NCI-H2081 (cell line): ENCODE data around the gene PPP1R3E.
"Not testable (repeated sequence)": the region's sequence is repeated elsewhere in the genome, so short reads cannot be mapped to it uniquely, and the experiment has no call there.

ENCODE experiments used
- DNase-seq, 2 experiments: peaks; one replicate each; lab custom pipeline; 2025; lab: John Stamatoyannopoulos, UW

The PPP1R3E gene, protein sequence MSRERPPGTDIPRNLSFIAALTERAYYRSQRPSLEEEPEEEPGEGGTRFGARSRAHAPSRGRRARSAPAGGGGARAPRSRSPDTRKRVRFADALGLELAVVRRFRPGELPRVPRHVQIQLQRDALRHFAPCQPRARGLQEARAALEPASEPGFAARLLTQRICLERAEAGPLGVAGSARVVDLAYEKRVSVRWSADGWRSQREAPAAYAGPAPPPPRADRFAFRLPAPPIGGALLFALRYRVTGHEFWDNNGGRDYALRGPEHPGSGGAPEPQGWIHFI

DNA sequence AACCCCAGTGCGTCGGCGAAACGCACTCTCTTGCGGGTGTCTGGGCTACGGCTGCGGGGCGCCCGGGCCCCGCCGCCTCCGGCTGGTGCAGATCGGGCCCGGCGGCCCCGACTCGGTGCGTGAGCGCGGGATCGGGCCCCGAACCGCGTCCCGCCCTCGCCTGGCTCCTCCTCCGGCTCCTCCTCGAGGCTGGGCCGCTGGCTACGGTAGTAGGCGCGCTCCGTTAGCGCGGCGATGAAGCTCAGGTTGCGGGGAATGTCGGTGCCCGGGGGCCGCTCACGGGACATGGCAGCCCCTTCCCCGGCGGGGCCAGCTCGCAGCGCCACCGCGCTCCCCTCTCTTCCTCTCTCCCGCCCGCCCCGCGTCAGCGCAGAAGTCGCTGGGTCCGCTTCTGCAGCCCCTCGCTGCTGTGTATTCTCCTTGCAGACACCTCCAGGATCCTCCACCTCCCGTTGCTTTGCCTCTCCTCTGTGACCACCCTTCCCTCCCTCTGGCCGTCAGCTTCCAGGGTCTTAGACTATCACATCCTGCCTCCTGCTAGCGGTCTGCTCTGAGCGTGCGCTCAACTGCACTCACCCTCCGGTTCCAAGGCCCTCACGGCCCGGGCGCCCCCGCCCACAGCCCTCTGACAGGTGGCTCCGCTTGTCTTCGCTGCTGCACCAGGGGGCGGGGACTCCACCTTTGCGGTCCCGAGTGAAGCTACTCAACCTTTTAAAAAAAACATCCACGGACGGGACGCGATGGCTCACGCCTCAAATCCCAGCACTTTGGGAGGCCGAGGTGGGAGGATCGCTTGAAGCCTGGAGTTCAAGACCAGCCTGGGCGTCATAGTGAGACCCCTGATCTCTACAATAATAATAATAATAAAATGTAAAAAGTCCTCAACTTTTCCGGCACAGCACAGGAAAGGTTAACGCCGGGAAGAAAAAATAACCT lies at the start of gene PPP1R3E:
Gene PPP1R3E, minus strand, starts transcription at position 570 of the 936 bp plus-strand sequence. Its CDS starts 283 bp downstream, at position 287.
- peak; percentile 59 to 81 for DNase-seq

DNA sequence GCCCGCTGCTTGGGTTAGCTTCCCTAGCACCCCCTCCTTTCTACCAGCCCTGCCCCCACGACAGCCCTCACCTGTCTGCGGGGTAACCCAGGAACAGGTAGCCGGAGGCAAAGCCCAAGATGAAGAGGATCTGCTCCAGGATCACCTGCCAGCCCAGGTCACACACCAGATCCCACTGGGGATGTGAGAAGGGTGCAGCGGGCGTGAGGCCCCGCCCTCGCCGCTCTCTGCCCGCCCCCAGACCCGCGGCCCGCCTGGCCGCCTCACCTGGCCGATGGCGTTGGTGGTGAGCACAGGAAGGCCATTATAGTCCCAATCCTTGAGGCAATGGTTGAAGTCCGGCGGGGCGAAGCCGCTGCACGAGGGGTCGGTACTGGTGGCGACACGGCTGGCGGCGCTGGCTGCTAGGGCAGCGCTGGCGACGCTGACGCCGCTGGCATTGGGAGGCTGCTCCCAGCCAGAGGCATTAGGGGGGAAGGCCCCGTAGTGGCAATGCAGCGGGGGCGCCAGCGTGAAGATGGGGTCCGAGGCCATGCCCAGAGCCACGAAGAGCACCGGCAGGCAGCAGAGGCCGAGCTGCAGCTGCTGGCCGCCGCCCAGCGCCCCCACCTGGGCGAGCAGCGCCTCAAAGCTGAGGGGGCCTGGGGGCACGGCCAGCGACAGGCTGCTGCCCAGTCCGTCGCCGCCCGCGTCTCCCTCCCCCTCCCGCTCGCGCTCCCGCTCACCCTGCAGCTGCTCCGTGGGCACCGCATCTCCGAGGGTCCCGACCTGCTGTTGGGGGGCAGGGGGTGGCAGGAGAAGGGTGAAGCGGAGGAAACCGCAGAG lies 49.2 kb upstream of the PPP1R3E start:
- DNase-seq = no peak

DNA sequence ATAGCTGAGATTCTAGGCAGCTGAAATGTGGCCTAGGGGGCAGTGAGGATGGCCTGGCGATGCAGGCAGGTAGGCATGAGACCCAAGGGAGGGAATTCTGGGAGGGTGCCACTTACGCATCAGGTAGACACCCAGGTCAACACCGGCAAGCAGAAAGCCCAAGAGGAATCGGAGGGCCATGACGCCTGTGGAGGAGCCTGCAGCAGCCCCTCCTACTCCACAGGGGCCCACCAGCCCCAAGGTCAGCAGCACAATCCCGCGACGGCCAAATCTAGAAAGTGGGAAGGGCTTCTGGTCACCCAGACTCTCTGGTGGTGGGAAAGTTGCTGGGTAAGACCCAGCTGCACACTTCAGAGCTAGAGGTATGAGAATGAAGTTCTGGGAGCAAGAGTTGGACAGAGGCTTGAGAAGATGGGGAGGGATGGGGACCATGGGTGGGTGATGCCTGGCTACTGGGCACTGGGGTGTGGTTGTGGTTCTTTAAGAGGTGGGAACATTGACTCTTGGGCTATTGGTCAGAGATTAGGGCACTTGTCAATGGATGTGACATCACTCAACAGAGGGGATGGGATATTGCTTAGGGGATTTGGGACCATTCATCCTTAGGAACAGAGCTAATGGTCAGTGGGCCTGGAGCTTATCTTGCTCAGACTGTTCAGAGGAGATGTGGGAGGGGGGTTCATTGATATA lies 46.6 kb upstream of the PPP1R3E start:
- DNase-seq = no peak

DNA sequence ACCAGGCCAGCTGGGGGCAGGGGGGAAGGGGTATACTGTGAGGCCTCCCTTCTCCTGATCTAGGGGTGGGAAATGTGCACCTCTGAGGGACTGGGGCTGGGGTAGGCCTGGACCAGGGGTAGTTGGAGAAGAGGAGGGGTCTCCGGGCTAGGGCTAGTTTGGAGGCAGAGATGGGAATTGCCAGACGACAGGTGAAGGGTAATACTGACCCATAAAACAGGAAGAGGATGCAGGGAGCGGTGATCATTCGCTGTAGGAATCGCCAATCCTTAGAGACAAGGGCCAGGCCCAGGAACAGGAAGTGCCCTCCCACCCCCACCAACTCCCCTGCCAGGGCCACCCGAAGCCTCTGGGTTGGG lies 45.6 kb upstream of the PPP1R3E start:
- DNase-seq = no peak

DNA sequence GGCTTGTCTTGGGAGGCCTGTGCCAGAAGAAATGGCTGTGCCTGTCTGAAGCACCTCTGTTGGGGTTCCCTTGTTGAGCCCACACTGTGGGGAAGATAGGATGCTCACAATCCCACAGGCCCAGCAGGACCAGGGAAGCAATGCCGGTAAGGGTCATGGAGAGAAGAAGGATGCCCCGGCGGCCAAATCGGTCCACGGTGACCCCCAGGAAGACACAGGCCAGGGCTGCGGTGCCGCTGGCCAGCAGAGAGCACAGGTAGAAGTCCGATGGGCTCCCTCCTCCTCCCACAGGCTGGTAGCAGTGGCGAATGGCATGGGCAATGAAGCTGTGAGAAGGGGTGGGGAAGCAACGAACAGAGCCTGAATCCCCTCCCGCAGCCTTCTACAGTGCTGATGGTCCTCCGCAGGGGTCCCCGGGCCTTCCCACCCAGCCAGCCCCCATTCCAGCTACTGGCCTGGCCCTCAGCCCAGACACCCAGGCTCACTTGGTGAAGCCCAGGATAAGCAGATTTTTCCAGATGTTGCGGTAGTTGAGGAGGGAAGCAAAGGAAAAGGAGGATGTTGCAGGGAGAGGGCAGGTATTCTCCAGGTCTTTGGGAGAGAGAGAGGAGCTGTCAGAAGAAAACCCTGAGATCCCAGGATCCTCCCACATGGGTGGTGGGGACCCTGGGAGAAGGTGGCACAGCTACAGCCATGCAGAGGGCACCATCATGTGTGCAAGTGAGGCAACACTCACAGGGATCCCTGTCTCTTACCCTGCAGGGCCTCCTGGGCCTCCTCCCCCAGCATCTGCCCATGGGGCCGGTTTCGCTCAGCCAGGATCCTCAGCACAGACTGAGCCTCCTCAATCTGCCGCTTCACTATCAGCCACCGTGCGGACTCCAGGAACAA lies 45.0 kb upstream of the PPP1R3E start:
- no peak for DNase-seq

DNA sequence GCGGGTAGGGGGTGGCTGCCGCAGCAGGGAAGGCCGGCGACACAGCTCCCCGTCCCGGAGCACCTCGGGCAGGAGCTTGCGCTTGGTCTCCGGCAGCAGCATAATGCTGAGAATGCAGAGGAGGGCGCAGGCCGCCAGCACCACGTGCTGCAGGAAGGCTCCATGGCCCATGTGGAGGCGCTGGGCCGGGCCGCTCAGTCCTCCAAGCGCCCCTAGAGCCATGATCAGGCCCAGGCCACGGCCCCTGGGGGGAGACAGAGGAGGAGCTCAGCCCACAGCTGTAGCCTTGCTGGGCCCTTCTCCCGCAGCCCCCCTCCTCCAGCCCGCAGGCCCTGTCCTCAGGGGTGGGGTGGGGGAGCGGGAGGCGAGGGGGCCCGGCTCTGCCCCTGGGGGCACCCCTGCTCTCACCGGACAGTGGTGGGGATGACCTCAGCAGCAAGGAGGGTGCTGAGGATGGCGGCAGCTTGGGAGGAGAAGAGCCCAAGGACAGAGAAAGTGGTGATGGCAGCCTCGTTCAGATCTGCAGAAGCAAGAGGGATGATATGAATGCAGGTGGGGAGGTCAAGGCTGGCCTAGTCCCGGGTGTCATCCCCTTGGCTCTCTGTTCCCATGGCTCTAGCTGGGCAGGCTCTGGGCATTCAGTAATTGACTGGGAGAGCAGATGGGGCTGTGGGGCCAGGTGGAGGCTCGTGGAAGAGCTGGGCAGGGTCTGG lies 44.2 kb upstream of the PPP1R3E start:
- DNase-seq = no peak

DNA sequence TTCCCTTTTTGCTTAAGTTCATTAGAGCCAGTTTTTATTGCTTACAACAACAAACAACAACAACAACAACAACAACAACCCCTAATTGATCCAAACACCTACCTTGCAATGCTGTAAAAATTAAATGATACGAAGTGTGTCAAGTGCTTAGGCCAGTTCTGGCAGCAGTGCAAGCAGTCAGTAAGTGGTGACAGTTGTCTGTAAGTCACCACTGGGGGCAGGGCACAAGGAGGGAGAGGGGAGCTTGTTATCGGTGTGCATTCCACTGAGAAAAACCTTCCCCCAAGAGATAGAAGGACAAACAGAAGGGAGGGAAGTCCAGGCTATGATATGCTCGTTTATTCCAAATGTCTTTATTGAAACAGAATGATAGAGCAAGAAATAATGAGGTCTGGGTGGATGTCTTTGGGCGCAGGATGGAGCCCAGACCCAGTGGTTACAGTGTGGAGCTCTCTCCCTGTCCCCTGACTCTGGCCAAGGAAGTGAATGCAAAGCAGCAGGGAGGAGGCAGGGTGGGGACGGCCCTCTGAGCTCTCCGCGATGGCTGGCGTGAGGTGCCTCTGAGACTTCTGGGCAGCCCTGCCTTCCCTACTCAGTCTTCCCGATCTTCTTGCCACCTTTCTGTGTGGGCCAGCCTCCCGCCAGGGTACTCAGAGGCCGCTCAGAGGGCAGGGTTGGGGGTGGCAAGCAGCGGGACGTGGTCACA lies 43.5 kb upstream of the PPP1R3E start:
- no peak for DNase-seq

DNA sequence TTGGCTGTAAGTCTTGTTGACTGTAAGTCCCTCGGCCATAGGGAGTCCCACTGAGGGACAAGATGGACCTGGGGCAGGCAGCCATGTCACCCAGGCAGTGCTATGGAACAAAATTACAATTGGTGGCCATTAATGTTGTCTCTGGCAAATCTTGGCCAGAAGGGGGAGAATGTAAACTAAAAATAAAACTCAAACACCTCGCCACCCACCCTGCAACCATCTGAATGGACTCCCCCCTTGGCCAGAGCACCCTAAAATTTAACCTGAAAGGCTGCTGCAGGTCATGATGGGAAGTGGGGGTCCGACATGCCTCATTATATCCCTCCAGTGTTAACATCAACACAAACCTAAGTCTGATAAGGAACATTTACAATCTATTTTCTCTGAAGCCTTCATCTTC lies 41.8 kb upstream of the PPP1R3E start:
- no peak for DNase-seq

DNA sequence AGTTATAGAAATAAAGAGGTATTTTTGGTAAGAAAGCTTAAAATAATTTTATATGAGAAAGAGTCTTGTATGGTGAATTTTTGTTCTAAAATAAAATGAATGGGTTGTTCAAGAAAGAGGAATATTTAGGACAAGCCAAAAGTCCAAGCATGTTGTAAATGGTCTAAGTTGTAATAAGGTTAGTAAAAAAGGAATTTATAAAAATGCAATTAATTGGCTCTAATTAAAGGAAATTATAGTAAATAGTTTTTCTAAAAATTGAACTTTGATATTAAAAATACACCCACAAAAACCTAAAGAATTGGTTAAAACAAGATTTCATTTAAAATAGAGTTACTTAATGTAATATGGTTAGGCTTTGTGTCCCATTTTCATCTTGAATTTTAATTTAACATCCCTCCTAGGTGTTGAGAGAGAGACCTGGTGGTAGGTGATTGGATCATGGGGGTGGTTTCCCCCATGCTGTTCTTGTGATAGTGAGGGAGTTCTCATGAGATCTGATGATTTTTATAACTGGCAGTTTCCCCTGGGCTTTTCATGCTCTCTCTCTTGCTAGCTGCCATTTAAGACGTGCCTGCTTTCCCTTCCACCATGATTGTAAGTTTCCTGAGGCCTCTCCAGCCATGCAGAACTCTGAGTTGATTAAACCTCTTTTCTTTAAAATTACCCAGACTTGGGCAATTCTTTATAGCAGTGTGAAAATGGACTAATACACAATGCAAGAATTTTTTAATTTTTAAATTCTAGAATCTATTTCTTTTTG lies 37.0 kb upstream of the PPP1R3E start:
- DNase-seq = no peak

DNA sequence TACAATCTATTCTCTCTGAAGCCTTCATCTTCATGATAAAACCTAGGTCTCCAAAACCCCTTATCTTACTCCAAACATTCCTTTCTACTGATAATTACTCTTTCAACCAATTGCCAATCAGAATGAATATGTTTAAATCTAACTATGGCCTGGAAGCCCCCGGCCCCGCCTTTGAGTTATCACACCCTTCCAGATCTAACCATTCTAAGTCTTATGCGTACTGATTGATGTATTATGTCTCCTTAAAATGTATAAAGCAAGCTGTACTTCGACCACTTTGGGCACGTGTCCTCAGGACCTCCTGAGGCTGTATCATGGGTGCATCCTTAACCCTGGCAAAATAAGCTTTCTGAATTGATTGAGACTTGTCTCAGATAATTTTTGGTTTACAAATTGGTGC lies 33.0 kb upstream of the PPP1R3E start:
- DNase-seq = no peak

DNA sequence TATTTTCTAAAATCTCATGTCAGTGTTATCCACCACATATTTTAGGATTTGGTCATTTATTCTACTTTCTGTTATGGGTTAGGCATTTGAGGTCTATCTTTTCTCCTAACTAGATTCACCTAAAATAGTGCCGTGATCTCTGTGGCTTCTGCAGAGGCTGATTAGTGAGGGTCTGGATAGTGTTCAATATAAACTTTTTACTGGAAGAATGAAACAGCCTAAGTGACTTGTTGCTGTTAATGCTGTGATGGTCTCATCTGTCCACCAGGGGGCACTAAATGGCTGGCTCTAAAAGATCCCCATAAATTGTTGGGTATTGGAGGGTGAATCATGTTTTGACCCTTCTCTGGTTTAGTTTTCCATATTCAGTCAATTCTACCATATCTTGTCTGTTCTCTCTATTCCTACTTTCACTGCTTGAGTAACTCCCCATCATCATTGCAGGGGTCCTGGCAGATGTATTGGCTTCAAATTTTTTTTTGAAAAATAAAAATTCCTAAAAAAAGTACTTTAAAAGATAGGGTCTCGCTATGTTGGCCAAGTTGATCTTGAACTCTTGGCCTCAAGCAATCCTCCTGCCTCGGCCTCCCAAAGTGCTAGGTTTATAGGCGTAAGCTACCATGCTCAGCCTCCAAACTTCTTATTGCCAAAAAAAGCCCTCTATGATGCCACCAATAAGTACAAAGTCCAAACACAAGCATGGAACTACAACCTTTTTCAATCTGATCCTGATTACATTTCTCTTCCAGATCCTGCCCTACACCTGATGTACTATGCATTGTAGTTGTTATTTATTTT lies 25.5 kb upstream of the PPP1R3E start:
- peak; percentile 56 to 68 for DNase-seq

DNA sequence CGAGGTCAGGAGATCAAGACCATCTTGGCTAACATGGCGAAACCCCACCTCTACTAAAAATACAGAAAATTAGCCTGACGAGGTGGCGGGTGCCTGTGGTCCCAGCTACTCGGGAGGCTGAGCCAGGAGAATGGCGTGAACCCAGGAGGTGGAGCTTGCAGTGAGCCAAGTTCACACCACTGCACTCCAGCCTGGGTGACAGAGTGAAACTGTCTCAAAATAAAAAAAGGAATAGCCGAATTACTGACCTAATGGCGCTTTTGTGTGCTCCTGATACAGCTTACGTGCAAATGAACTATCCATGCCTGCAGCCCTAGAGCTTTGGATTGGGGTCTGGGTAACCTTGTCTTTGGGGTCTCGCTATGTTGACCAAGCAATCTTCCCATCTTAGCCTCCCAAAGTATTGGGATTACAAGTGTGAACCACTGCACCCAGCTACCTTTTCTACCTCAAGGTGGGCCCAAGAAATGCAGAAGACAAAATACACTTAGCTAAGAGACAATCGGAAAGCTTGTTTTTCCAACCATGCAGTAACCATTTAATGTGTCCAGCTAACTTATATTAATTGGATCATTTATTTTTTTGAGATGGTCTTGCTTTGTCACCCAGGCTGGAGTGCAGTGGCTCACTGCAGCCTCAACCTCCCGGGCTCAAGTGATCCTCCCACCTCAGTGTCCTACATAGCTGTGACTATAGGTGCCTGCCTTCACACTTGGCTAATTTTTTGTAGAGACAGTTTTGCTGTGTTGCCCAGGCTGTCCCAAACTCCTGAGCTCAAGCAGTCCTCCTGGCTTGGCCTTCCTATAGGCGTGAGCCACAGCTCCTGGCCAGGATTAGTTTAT lies 24.1 kb upstream of the PPP1R3E start:
- no peak for DNase-seq

DNA sequence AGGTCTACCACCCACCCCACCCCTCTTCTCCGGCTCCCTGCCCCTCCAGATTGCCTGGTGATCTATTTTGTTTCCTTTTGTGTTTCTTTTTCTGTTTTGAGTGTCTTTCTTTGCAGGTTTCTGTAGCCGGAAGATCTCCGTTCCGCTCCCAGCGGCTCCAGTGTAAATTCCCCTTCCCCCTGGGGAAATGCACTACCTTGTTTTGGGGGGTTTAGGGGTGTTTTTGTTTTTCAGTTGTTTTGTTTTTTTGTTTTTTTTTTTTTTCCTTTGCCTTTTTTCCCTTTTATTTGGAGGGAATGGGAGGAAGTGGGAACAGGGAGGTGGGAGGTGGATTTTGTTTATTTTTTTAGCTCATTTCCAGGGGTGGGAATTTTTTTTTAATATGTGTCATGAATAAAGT lies 23.1 kb upstream of the PPP1R3E start:
- DNase-seq = not testable (repeated sequence)

DNA sequence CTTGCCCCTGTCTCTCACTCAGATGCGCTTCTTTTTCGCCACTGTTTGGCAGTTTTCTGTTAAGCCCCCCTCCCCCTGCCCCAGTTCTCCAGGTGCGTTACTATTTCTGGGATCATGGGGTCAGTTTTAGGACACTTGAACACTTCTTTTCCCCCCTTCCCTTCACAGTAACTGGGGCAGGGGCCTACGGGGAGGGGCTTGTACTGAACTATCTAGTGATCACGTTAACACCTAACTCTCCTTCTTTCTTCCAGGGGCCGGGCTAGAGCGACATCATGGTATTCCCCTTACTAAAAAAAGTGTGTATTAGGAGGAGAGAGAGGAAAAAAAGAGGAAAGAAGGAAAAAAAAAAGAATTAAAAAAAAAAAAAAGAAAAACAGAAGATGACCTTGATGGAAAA lies 22.3 kb upstream of the PPP1R3E start:
- DNase-seq = no peak

DNA sequence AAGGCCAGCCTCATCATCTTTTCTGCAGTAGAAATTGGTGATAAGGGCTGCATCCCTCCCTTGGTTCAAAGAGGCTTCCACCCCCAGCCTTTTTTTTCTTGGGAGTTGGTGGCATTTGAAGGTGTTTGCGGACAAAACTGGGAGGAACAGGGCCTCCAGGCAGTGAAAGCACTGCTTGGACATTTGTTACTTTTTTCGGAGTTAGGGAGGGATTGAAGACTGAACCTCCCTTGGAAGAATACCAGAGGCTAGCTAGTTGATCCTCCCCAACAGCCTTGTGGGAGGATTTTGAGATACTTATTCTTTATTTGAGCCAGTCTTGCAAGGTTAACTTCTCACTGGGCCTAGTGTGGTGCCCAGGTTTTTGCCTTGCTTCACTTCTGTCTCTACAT lies 21.8 kb upstream of the PPP1R3E start:
- DNase-seq = no peak

DNA sequence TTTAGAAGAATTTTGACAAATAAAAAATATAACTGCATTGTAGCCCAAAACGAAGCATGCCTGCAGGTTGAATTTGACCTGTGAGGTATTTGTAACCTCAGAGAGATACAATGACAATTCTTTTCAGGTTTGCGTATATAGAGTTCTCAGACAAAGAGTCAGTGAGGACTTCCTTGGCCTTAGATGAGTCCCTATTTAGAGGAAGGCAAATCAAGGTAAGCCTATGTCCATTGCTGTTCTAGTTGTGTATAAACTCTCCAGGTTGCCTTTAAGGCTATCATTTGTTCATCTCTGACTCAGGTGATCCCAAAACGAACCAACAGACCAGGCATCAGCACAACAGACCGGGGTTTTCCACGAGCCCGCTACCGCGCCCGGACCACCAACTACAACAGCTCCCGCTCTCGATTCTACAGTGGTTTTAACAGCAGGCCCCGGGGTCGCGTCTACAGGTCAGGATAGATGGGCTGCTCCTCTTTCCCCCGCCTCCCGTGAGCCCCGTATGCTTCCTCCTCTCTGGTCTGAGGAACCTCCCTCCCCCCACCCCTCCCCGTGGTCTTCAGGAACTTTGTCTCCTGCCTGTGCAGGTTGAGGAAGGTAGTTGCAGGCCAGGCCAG lies 21.3 kb upstream of the PPP1R3E start:
- DNase-seq = no peak
